B cell (primary cell): ENCODE measurements around the gene MPPED2.

ENCODE experiments used
- EZH2 ChIP-seq: IDR thresholded peaks from 2 replicates; pipeline ENCODE4 v1.6.1; 2012; ENCODE audit warnings: borderline replicate concordance, low read depth, mild to moderate bottlenecking, moderate library complexity, low read length; ENCODE audit not compliant: insufficient read depth, poor library complexity, severe bottlenecking
- TF ChIP-seq, protein P1 (sequence below): fragments of 200-600 bp; IDR thresholded peaks from one replicate; pipeline ENCODE4 v1.8.0; 2022; ENCODE audit warnings: antibody characterized with exemption, mild to moderate bottlenecking

DNA sequence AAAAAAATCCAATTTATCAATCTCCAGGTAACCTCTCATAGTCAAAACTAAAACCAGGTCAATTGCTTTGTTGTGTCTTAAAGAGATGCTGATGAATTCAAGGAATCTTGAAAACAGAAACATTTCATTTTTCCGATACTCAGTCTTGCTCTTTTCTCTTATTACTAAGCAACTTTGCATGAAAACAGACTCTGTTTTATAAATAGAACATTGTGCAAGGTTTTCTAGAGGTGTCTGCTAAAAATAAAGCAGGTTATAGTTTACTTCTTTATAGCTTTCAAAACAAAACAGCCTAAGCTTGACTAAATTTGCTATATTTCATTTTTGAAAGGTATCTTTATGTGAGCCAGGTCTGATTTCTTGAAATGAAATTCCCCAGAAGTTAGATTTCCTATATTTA lies 154.0 kb downstream of the MPPED2 start:
- TF ChIP-seq, protein P1, sequence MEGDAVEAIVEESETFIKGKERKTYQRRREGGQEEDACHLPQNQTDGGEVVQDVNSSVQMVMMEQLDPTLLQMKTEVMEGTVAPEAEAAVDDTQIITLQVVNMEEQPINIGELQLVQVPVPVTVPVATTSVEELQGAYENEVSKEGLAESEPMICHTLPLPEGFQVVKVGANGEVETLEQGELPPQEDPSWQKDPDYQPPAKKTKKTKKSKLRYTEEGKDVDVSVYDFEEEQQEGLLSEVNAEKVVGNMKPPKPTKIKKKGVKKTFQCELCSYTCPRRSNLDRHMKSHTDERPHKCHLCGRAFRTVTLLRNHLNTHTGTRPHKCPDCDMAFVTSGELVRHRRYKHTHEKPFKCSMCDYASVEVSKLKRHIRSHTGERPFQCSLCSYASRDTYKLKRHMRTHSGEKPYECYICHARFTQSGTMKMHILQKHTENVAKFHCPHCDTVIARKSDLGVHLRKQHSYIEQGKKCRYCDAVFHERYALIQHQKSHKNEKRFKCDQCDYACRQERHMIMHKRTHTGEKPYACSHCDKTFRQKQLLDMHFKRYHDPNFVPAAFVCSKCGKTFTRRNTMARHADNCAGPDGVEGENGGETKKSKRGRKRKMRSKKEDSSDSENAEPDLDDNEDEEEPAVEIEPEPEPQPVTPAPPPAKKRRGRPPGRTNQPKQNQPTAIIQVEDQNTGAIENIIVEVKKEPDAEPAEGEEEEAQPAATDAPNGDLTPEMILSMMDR: no peak
- TF ChIP-seq EZH2: no peak
